Measurements from ENCODE around the gene PDE4B.

GRCh38 chr1:66239834-66240233, 447.1 kb downstream of the PDE4B start:
- TF ChIP-seq BHLHE40 (IDR thresholded peaks at IDR 0.05; ENCODE audit: low read depth, low read length) (no peak), SMC3 (IDR thresholded peaks at IDR 0.05) (no peak), MAZ (IDR thresholded peaks at IDR 0.05; ENCODE audit: borderline replicate concordance, low read depth, low read length) (no peak), REST (IDR thresholded peaks at IDR 0.05) (no peak), CTCF (IDR thresholded peaks at IDR 0.05) (no peak), POLR2AphosphoS2 (conservative IDR thresholded peaks at IDR 0.05; ENCODE audit: low read length) (no peak), POLR2A (IDR thresholded peaks at IDR 0.05; ENCODE audit: low read length) (no peak), MAX (IDR thresholded peaks at IDR 0.05) (no peak), FOXS1 (CRISPR knock-in tag; IDR thresholded peaks at IDR 0.05) (no peak), RCOR1 (IDR thresholded peaks at IDR 0.05; ENCODE audit: low read depth, low read length) (no peak), ESRRA (IDR thresholded peaks at IDR 0.05; ENCODE audit: borderline replicate concordance, low read length) (no peak), RAD21 (conservative IDR thresholded peaks at IDR 0.05 in 1 of 2, IDR thresholded peaks at IDR 0.05 in 1 of 2) (no peak)

Measured in A549 (cell line).